A549 (cell line): ENCODE results near the gene MAGEB1. TPM values are rescaled to one million over a fixed set of nuclear protein-coding genes. Genes with fewer than 3 reads are reported as not detected.

Experiments used
- ATAC-seq, 2 experiments: fragments of 200-7000 bp in 1 of 2; fragments of >200 bp in 1 of 2; cut with Nextera tagmentation in 1 of 2; cut with Tn5 transposase in 1 of 2; 3 replicates each; pipeline versions ENCODE4 v1.8.0 to v1.9.1; 2018 to 2020; ENCODE audit warnings: mild to moderate bottlenecking in 1 of 2, moderate library complexity in 1 of 2
- CTCF ChIA-PET: fragments of 300-600 bp; sonication (Branson Sonifier 250); formaldehyde crosslinking; extraction: SDS; loops from one replicate; lab custom pipeline; 2021; ENCODE audit warnings: antibody characterized with exemption, inconsistent platforms; lab: Yijun Ruan, JAX
- POLR2A ChIA-PET: fragments of 350-600 bp; formaldehyde crosslinking; extraction: SDS; loops from one replicate; lab custom pipeline; 2021; ENCODE audit warnings: antibody characterized with exemption, inconsistent platforms; lab: Yijun Ruan, JAX
- DNase-seq, 2 experiments: peaks; one replicate each; pipeline versions ENCODE4 v3.0.0 to v3.0.0-alpha.2; 2011 to 2016; ENCODE audit warnings: low read depth in 1 of 2, low spot score in 1 of 2
- FAIRE-seq: peaks from 2 replicates; lab custom pipeline; 2011; peaks lifted over from hg19 to GRCh38; lab: Jason Lieb, UNC
- H3K27ac ChIP-seq, 2 experiments: fragments of >200 bp; sonication (Bioruptor Twin); formaldehyde crosslinking; 3 replicates each; pipeline ENCODE4 v1.5.1; 2016 to 2017
- H3K4me1 ChIP-seq: fragments of >200 bp; sonication (Bioruptor Twin); formaldehyde crosslinking; 3 replicates; pipeline ENCODE4 v1.6.1; 2016
- H3K4me2 ChIP-seq: fragments of >200 bp; sonication (Bioruptor Twin); formaldehyde crosslinking; 3 replicates; pipeline ENCODE4 v1.6.1; 2016
- H3K4me3 ChIP-seq: fragments of >200 bp; sonication (Bioruptor Twin); formaldehyde crosslinking; 3 replicates; pipeline ENCODE4 v1.5.1; 2016
- H3K9me3 ChIP-seq: fragments of >200 bp; sonication (Bioruptor Twin); formaldehyde crosslinking; 3 replicates; pipeline ENCODE4 v1.6.1; 2016
- ATOH8 ChIP-seq: fragments of 250-450 bp; sonication (Bioruptor Pico); IDR thresholded peaks from 2 replicates; pipeline ENCODE4 v1.5.0; 2020; ENCODE audit warnings: low read depth, mild to moderate bottlenecking, moderate library complexity
- CEBPB ChIP-seq, 2 experiments: fragments of >200 bp in 1 of 2; sonication (Bioruptor Twin) in 1 of 2; formaldehyde crosslinking in 1 of 2; IDR thresholded peaks; 2 replicates each; pipeline ENCODE4 v1.6.1; 2012 to 2016
- E2F6 ChIP-seq: IDR thresholded peaks from 2 replicates; pipeline ENCODE4 v1.6.1; 2012; ENCODE audit warnings: low read depth, borderline replicate concordance
- EHF ChIP-seq: fragments of 250-450 bp; sonication (Bioruptor Pico); IDR thresholded peaks from 2 replicates; pipeline ENCODE4 v1.5.0; 2020; ENCODE audit warnings: mild to moderate bottlenecking
- EP300 ChIP-seq, 2 experiments: fragments of >200 bp; sonication (Bioruptor Twin); formaldehyde crosslinking; IDR thresholded peaks; 2 replicates in 1 of 2; 3 replicates in 1 of 2; pipeline ENCODE4 v1.6.1; 2016 to 2017
- FOSB ChIP-seq: fragments of 250-450 bp; sonication (Bioruptor Pico); IDR thresholded peaks from 2 replicates; pipeline ENCODE4 v1.5.0; 2020; ENCODE audit warnings: mild to moderate bottlenecking, moderate library complexity
- FOSL2 ChIP-seq, 2 experiments: fragments of 450-650 bp in 1 of 2; fragments of >200 bp in 1 of 2; sonication (Bioruptor Twin) in 1 of 2; formaldehyde crosslinking; IDR thresholded peaks; 2 replicates each; pipeline versions ENCODE4 v1.5.0 to v1.6.1; 2016 to 2020; ENCODE audit warnings: mild to moderate bottlenecking in 1 of 2, moderate library complexity in 1 of 2
- FOXS1 ChIP-seq: fragments of 250-450 bp; sonication (Bioruptor Pico); IDR thresholded peaks from 2 replicates; pipeline ENCODE4 v1.5.0; 2020; ENCODE audit warnings: mild to moderate bottlenecking, moderate library complexity
- HDAC2 ChIP-seq: fragments of 200-600 bp; sonication (generic); IDR thresholded peaks from 2 replicates; pipeline ENCODE4 v1.6.1; 2016
- HES2 ChIP-seq: fragments of >200 bp; sonication (Bioruptor Twin); formaldehyde crosslinking; IDR thresholded peaks from 2 replicates; pipeline ENCODE4 v1.6.1; 2016
- HMGXB4 ChIP-seq: fragments of 250-450 bp; sonication (Bioruptor Pico); IDR thresholded peaks from 2 replicates; pipeline ENCODE4 v1.5.0; 2021; ENCODE audit warnings: mild to moderate bottlenecking, moderate library complexity, borderline replicate concordance
- HOXB13 ChIP-seq: fragments of 250-450 bp; sonication (Bioruptor Pico); IDR thresholded peaks from 2 replicates; pipeline ENCODE4 v1.5.0; 2020; ENCODE audit warnings: low read depth, mild to moderate bottlenecking, moderate library complexity
- JUN ChIP-seq, 2 experiments: fragments of >200 bp; sonication (Bioruptor Twin); formaldehyde crosslinking; IDR thresholded peaks; 2 replicates in 1 of 2; 3 replicates in 1 of 2; pipeline ENCODE4 v1.6.1; 2016 to 2017
- JUNB ChIP-seq: fragments of >200 bp; sonication (Bioruptor Twin); formaldehyde crosslinking; IDR thresholded peaks from 2 replicates; pipeline ENCODE4 v1.6.1; 2016
- KDM5A ChIP-seq: fragments of 200-600 bp; sonication (generic); IDR thresholded peaks from 2 replicates; pipeline ENCODE4 v1.6.1; 2016; ENCODE audit warnings: antibody characterized with exemption, mild to moderate bottlenecking
- MAX ChIP-seq: IDR thresholded peaks from 2 replicates; pipeline ENCODE4 v1.6.1; 2012
- NFE2L2 ChIP-seq: fragments of 150-350 bp; conservative IDR thresholded peaks from 2 replicates; pipeline ENCODE4 v1.6.1; 2014; ENCODE audit warnings: low read length
- NPAS2 ChIP-seq: fragments of 250-450 bp; sonication (Bioruptor Pico); IDR thresholded peaks from 2 replicates; pipeline ENCODE4 v1.8.0; 2022; ENCODE audit warnings: mild to moderate bottlenecking, moderate library complexity, borderline replicate concordance
- NR3C1 ChIP-seq: fragments of >200 bp; sonication (Bioruptor Twin); formaldehyde crosslinking; IDR thresholded peaks from 3 replicates; pipeline ENCODE4 v1.6.1; 2017
- PBX3 ChIP-seq: IDR thresholded peaks from 2 replicates; pipeline ENCODE4 v1.6.1; 2012
- RAD21 ChIP-seq, 2 experiments: fragments of >200 bp in 1 of 2; sonication (Bioruptor Twin) in 1 of 2; formaldehyde crosslinking in 1 of 2; IDR thresholded peaks in 1 of 2; conservative IDR thresholded peaks in 1 of 2; 2 replicates in 1 of 2; 3 replicates in 1 of 2; pipeline ENCODE4 v1.6.1; 2012 to 2018; ENCODE audit warnings: inconsistent platforms in 1 of 2
- TP53 ChIP-seq: fragments of 250-450 bp; sonication (Bioruptor Pico); IDR thresholded peaks from 2 replicates; pipeline ENCODE4 v1.5.0; 2021; ENCODE audit warnings: mild to moderate bottlenecking, moderate library complexity
- ZC3H11A ChIP-seq: fragments of 450-650 bp; IDR thresholded peaks from 2 replicates; pipeline ENCODE4 v1.6.1; 2014; ENCODE audit warnings: antibody characterized with exemption, mild to moderate bottlenecking
- ZFP36 ChIP-seq: fragments of 450-650 bp; IDR thresholded peaks from 2 replicates; pipeline ENCODE4 v1.6.1; 2014; ENCODE audit warnings: borderline replicate concordance; ENCODE audit not compliant: partially characterized antibody
- ZSCAN20 ChIP-seq: fragments of 250-450 bp; sonication (Bioruptor Pico); IDR thresholded peaks from 2 replicates; pipeline ENCODE4 v1.8.0; 2022; ENCODE audit warnings: mild to moderate bottlenecking, moderate library complexity
- WGBS: methylation state at CpG from one replicate; pipeline ENCODE4 v1.1.6; 2017; ENCODE audit errors: missing lambda C conversion rate; 5-methylcytosine and 5-hydroxymethylcytosine counted together
- polyA plus RNA-seq, 4 experiments: library from polyadenylated mRNA; depleted of rRNA in 3 of 4; stranded (reverse); fragments of >200 nt; fragmentation: RNase III in 1 of 4; extraction: RNeasy Plus Mini Kit Qiagen cat#74134 plus additional on column Dnase treatment in 1 of 4; gene quantifications; 2 replicates in 3 of 4; 3 replicates in 1 of 4; pipeline ENCODE4 v1.2.3, GENCODE V29; 2011 to 2017

MAGEB1 gene
- polyA plus RNA-seq, 2 of the 4 experiments (the other 2 are of a cell fraction) = not detected

- FAIRE-seq = peak; percentile 94
- CTCF ChIA-PET = interaction anchor here (0.5 to 1.4 kb wide), 3 partner anchors 28 to 224 kb away, joined by 3 to 9 read pairs (median 3); partner anchors contain the start of gene NR0B1
- POLR2A ChIA-PET = no interaction called here
- Histone ChIP-seq H3K4me3 (no peak overlapping the region), H3K4me1 (peaks cover 31% of the 10 kb centered on the region), H3K9me3 (peaks cover 5% of the 10 kb centered on the region; the same call in 1 of the 3 replicates), H3K4me2 (no peak overlapping the region), H3K27ac (peak overlapping the region; percentile 7 to 24; a peak in 2 of 6 replicates)
- no peak for ATAC-seq
- no peak for DNase-seq
- TF ChIP-seq E2F6 (no peak), EHF (no peak), ZC3H11A (no peak), PBX3 (no peak), NFE2L2 (no peak), ZFP36 (no peak), NPAS2 (no peak), KDM5A (no peak), CEBPB (IDR thresholded peaks at IDR 0.05) (no peak), EP300 (IDR thresholded peaks at IDR 0.05) (no peak), NR3C1 (no peak), HES2 (no peak), FOSB (CRISPR knock-in tag) (no peak), JUN (IDR thresholded peaks at IDR 0.05) (no peak), HDAC2 (no peak), HOXB13 (CRISPR knock-in tag) (no peak), RAD21 (conservative IDR thresholded peaks at IDR 0.05 in 1 of 2, IDR thresholded peaks at IDR 0.05 in 1 of 2) (no peak), TP53 (no peak)
- whole genome bisulfite sequencing = 100% methylated on average over 1 of the region's 1 CpG
Measured at GRCh38 chrX:30280428-30280827, 33.5 kb downstream of the MAGEB1 start.

GRCh38 chrX:30282527-30282926 lies 35.6 kb downstream of the MAGEB1 start:
- Histone ChIP-seq H3K4me3 (no peak overlapping the region; the same call in 2 of the 3 replicates), H3K4me1 (peaks cover 28% of the 10 kb centered on the region), H3K4me2 (peak overlapping the region; percentile 66), H3K9me3 (peaks cover 7% of the 10 kb centered on the region; the same call in 1 of the 3 replicates), H3K27ac (peak overlapping the region; percentile 96 to 97)
- DNase-seq = peak in 1 of 2 experiments; percentile 45
- POLR2A ChIA-PET = interaction anchor here (1.1 kb wide), 1 partner anchor 21 kb away, joined by 3 read pairs; no protein-coding TSS in a partner anchor
- ATAC-seq = peak; percentile 32 to 44; a peak in 4 of 6 replicates
- peak; percentile 97 for FAIRE-seq
- CTCF ChIA-PET = interaction anchor here (1.3 to 2.2 kb wide), 2 partner anchors 26 to 207 kb away, joined by 3 to 10 read pairs; no protein-coding TSS in a partner anchor
- TF ChIP-seq ZSCAN20 = peak; percentile 61; the same call in 1 of the 2 replicates
- TF ChIP-seq FOSL2 (IDR thresholded peaks at IDR 0.05) = no peak
- peak; percentile 65 for TF ChIP-seq FOSL2 (CRISPR knock-in tag; IDR thresholded peaks at IDR 0.05)
- TF ChIP-seq HMGXB4 = no peak
- TF ChIP-seq JUNB = peak; percentile 46
- TF ChIP-seq MAX = no peak
- TF ChIP-seq ATOH8 (CRISPR knock-in tag) = no peak
- 0 out of 2 replicates have a peak, but pooled peaks have one; percentile 14 for TF ChIP-seq FOXS1 (CRISPR knock-in tag)
- TF ChIP-seq, all 56 proteins: peak for 4
